Measurements from ENCODE around the gene GPR68.
A peak's percentile ranks its signal among the peaks of the same experiment; 100 is the strongest.

GPR68 gene

DNA sequence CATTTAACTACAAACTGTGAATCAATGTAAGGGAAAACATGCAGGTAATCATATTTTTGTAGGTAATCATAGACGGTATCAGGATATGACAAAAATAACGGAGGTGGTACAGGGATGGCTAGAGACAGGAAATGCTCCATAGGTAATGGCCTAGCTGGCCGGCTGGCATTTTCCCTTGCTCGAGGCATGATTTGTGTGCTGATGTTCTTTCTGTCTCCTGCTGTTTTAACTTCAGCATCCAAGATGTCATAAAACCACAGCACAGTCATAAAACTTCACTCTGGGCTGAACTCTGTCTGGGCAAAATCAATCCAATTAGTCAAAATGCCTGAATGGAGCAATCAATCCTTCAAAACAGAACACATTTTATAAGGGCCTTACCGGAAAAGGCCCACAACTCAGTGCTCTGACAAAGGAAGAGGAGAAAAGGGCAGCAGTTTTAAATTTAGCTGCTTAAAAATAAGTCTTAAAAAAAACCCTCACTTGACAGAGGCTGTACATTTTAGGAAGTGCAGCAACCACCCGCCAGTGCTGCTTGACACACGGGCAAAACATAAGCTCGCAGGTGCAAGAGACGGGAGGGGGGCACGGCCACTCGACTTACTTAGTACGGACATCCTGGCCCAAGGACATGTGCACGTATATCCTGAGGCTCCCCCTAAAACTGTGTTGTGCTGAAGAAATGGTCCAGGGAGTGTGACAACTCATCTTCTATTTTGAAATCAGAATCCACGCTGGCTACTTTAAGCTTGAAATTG is 40.5 kb upstream of the GPR68 start:
- H3K4me3 ChIP-seq (ENCODE audit: low read length): peak overlapping the region; percentile 66
- H3K36me3 ChIP-seq (ENCODE audit: control insufficient read depth, low read length): peaks cover 89% of the 10 kb centered on the region
- H3K27me3 ChIP-seq (ENCODE audit: control insufficient read depth, low read length): no peaks in the 10 kb centered on the region
- H3F3A ChIP-seq (ENCODE audit: control insufficient read depth, insufficient read depth): peaks cover 57% of the 10 kb centered on the region
- H3K27ac ChIP-seq (ENCODE audit: low read depth, low read length): peak overlapping the region; percentile 97
- peaks cover 34% of the 10 kb centered on the region for H3K79me2 ChIP-seq (ENCODE audit: control insufficient read depth, low read length)
- peak overlapping the region; percentile 85 for H3K4me2 ChIP-seq (ENCODE audit: low read length)
- no peaks in the 10 kb centered on the region for H4K20me1 ChIP-seq (ENCODE audit: control insufficient read depth, insufficient read depth, low read depth, low read length)
- no peaks in the 10 kb centered on the region for H3K9me2 ChIP-seq (replicated peaks; ENCODE audit: control insufficient read depth, low read length)
- no peaks in the 10 kb centered on the region for H3K9me3 ChIP-seq (ENCODE audit: control insufficient read depth, insufficient read depth, low read length)
- TF ChIP-seq, protein P1, sequence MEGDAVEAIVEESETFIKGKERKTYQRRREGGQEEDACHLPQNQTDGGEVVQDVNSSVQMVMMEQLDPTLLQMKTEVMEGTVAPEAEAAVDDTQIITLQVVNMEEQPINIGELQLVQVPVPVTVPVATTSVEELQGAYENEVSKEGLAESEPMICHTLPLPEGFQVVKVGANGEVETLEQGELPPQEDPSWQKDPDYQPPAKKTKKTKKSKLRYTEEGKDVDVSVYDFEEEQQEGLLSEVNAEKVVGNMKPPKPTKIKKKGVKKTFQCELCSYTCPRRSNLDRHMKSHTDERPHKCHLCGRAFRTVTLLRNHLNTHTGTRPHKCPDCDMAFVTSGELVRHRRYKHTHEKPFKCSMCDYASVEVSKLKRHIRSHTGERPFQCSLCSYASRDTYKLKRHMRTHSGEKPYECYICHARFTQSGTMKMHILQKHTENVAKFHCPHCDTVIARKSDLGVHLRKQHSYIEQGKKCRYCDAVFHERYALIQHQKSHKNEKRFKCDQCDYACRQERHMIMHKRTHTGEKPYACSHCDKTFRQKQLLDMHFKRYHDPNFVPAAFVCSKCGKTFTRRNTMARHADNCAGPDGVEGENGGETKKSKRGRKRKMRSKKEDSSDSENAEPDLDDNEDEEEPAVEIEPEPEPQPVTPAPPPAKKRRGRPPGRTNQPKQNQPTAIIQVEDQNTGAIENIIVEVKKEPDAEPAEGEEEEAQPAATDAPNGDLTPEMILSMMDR (IDR thresholded peaks at IDR 0.05; ENCODE audit: low read depth, low read length, poor library complexity, severe bottlenecking): no peak
- TF ChIP-seq EZH2phosphoT487 (IDR thresholded peaks at IDR 0.05; ENCODE audit: borderline replicate concordance, low read length): no peak
- peaks cover 73% of the 10 kb centered on the region for H3K4me1 ChIP-seq (ENCODE audit: control insufficient read depth, low read length)

DNA sequence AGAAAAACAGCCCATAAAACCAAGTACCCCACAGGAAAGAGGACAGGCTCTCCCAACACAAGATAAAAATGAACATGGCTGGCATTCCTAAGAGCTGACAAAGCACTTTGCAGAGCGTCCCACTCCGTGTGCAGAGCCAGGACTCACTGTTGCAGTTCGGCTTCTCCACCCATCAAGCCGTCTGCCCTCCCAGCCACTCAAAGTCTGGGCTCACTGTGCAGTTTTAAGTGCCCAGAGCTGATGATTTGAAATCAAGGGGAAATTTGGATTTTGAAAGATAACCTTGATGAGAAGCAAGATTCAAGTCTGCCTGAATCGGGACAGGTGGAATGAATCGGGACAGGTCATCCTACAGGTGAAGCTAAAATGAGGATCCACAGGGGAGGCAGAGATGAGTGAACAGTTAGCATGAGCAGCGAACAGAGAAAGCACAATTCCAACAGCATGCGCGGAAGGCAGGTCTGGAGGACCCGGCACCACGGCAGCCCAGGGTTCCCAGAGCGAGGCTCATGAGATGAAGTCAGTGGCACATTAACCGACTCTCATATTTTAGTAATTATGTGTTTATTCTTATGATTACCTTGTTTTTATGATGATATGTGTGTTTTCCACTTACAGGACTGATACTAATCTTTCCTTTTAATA is 39.8 kb upstream of the GPR68 start:
- Histone ChIP-seq H3K4me3 (ENCODE audit: low read length) (peak overlapping the region; percentile 66), H3K4me2 (ENCODE audit: low read length) (peak overlapping the region; percentile 85), H3K36me3 (ENCODE audit: control insufficient read depth, low read length) (peaks cover 89% of the 10 kb centered on the region), H3K9me3 (ENCODE audit: control insufficient read depth, insufficient read depth, low read length) (no peaks in the 10 kb centered on the region), H3K27me3 (ENCODE audit: control insufficient read depth, low read length) (no peaks in the 10 kb centered on the region), H3K9me2 (replicated peaks; ENCODE audit: control insufficient read depth, low read length) (no peaks in the 10 kb centered on the region), H3K4me1 (ENCODE audit: control insufficient read depth, low read length) (peaks cover 80% of the 10 kb centered on the region), H4K20me1 (ENCODE audit: control insufficient read depth, insufficient read depth, low read depth, low read length) (no peaks in the 10 kb centered on the region), H3F3A (ENCODE audit: control insufficient read depth, insufficient read depth) (peaks cover 52% of the 10 kb centered on the region), H3K79me2 (ENCODE audit: control insufficient read depth, low read length) (peaks cover 36% of the 10 kb centered on the region), H3K27ac (ENCODE audit: low read depth, low read length) (peak overlapping the region; percentile 97)
- TF ChIP-seq EZH2phosphoT487 (IDR thresholded peaks at IDR 0.05; ENCODE audit: borderline replicate concordance, low read length): no peak
- TF ChIP-seq, protein P1 (IDR thresholded peaks at IDR 0.05; ENCODE audit: low read depth, low read length, poor library complexity, severe bottlenecking): no peak

DNA sequence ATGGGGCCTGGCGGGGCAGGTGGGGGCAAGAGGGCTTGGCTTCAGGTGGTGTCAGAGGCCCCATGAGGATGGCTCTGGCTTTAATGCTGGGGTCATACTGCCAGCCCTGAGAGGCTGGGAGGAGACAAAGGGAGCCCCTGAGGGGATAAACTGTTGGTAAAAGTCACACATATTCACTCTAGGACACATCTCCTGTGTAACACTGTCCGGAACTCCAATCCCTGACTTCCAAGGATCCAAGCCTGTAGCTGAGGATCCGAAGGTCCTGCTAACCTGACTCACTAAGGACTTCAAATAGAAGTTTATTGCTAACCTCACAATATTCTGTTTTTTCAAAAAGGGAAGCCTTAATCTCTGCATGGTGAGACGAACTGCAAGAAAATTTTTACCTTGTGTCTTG is 39.2 kb upstream of the GPR68 start:
- Histone ChIP-seq H3K27me3 (ENCODE audit: control insufficient read depth, low read length) (no peaks in the 10 kb centered on the region), H3F3A (ENCODE audit: control insufficient read depth, insufficient read depth) (peaks cover 50% of the 10 kb centered on the region), H3K36me3 (ENCODE audit: control insufficient read depth, low read length) (peaks cover 90% of the 10 kb centered on the region), H4K20me1 (ENCODE audit: control insufficient read depth, insufficient read depth, low read depth, low read length) (no peaks in the 10 kb centered on the region), H3K27ac (ENCODE audit: low read depth, low read length) (peak overlapping the region; percentile 97), H3K79me2 (ENCODE audit: control insufficient read depth, low read length) (peaks cover 37% of the 10 kb centered on the region), H3K4me2 (ENCODE audit: low read length) (peak overlapping the region; percentile 85), H3K4me3 (ENCODE audit: low read length) (peak overlapping the region; percentile 41; the same call in 1 of the 2 replicates), H3K9me3 (ENCODE audit: control insufficient read depth, insufficient read depth, low read length) (no peaks in the 10 kb centered on the region), H3K4me1 (ENCODE audit: control insufficient read depth, low read length) (peaks cover 86% of the 10 kb centered on the region), H3K9me2 (replicated peaks; ENCODE audit: control insufficient read depth, low read length) (no peaks in the 10 kb centered on the region)
- no peak for TF ChIP-seq EZH2phosphoT487 (IDR thresholded peaks at IDR 0.05; ENCODE audit: borderline replicate concordance, low read length)
- TF ChIP-seq, protein P1 (IDR thresholded peaks at IDR 0.05; ENCODE audit: low read depth, low read length, poor library complexity, severe bottlenecking): no peak
